Measurements from ENCODE around the gene ESYT2.

ESYT2 gene

GRCh38 chr7:158821171-158822031, 7.9 kb downstream of the ESYT2 start:
- peak; percentile 16 to 32 for DNase-seq

- DNase-seq = no peak
Measured at GRCh38 chr7:158820656-158821055, 8.7 kb downstream of the ESYT2 start.

- peak; percentile 8 to 19 for DNase-seq
Measured at GRCh38 chr7:158819571-158820203, 9.6 kb downstream of the ESYT2 start.

- DNase-seq = peak; percentile 71 to 75
Measured at GRCh38 chr7:158818325-158819213, 10.7 kb downstream of the ESYT2 start.

- DNase-seq = no peak
Measured at GRCh38 chr7:158816995-158817394, 12.3 kb downstream of the ESYT2 start.

GRCh38 chr7:158816271-158816670, 13.0 kb downstream of the ESYT2 start:
- DNase-seq = no peak

- no peak for DNase-seq
Measured at GRCh38 chr7:158815800-158816128, 13.5 kb downstream of the ESYT2 start.

- no peak for DNase-seq
Measured at GRCh38 chr7:158815083-158815799, 14.1 kb downstream of the ESYT2 start.

- DNase-seq = no peak
Measured at GRCh38 chr7:158814637-158815036, 14.7 kb downstream of the ESYT2 start.

GRCh38 chr7:158812684-158813083, 16.6 kb downstream of the ESYT2 start:
- no peak for DNase-seq

GRCh38 chr7:158811894-158812293, 17.4 kb downstream of the ESYT2 start:
- no peak for DNase-seq

- DNase-seq = peak in 1 of 2 experiments; percentile 2
Measured at GRCh38 chr7:158811461-158811860, 17.8 kb downstream of the ESYT2 start.

- DNase-seq = no peak
Measured at GRCh38 chr7:158810846-158811245, 18.5 kb downstream of the ESYT2 start.

GRCh38 chr7:158809596-158809995, 19.7 kb downstream of the ESYT2 start:
- peak; percentile 37 to 39 for DNase-seq

- no peak for DNase-seq
Measured at GRCh38 chr7:158808126-158808525, 21.2 kb downstream of the ESYT2 start.

GRCh38 chr7:158805937-158806336, 23.4 kb downstream of the ESYT2 start:
- no peak for DNase-seq

GRCh38 chr7:158805414-158805813, 23.9 kb downstream of the ESYT2 start:
- DNase-seq = no peak

GRCh38 chr7:158804335-158804734, 25.0 kb downstream of the ESYT2 start:
- no peak for DNase-seq

GRCh38 chr7:158803367-158803969, 25.8 kb downstream of the ESYT2 start:
- DNase-seq = no peak

GRCh38 chr7:158802535-158803366, 26.6 kb downstream of the ESYT2 start:
- no peak for DNase-seq

- no peak for DNase-seq
Measured at GRCh38 chr7:158798741-158799140, 30.6 kb downstream of the ESYT2 start.
